GM23338 (cell line): Measurements from ENCODE around the gene SFMBT2.

Experiments
- CTCF ChIP-seq, 2 experiments: fragments of 200-600 bp in 1 of 2; sonication (generic) in 1 of 2; conservative IDR thresholded peaks; 2 replicates each; pipeline versions ENCODE4 v1.5.1 to v1.6.1; 2016 to 2017; ENCODE audit warnings: antibody characterized with exemption in 2 of 2, low read depth in 2 of 2, mild to moderate bottlenecking in 2 of 2, moderate library complexity in 1 of 2
- EZH2phosphoT487 ChIP-seq: fragments of 200-600 bp; sonication (generic); IDR thresholded peaks from one replicate; pipeline ENCODE4 v1.8.1; 2018; ENCODE audit warnings: antibody characterized with exemption; ENCODE audit not compliant: unreplicated experiment

GRCh38 chr10:7150349-7150748, 260.5 kb downstream of the SFMBT2 start:
- no peak for TF ChIP-seq CTCF (conservative IDR thresholded peaks at IDR 0.05; ENCODE audit: low read depth in 2 of 2)
- no peak for TF ChIP-seq EZH2phosphoT487
